B cell (primary cell): ENCODE results near the gene APH1B.

Source experiments
- EZH2 ChIP-seq: IDR thresholded peaks from 2 replicates; pipeline ENCODE4 v1.6.1; 2012; ENCODE audit warnings: borderline replicate concordance, low read depth, mild to moderate bottlenecking, moderate library complexity, low read length; ENCODE audit not compliant: insufficient read depth, poor library complexity, severe bottlenecking
- TF ChIP-seq, protein P1 (sequence below): fragments of 200-600 bp; IDR thresholded peaks from one replicate; pipeline ENCODE4 v1.8.0; 2022; ENCODE audit warnings: antibody characterized with exemption, mild to moderate bottlenecking

DNA sequence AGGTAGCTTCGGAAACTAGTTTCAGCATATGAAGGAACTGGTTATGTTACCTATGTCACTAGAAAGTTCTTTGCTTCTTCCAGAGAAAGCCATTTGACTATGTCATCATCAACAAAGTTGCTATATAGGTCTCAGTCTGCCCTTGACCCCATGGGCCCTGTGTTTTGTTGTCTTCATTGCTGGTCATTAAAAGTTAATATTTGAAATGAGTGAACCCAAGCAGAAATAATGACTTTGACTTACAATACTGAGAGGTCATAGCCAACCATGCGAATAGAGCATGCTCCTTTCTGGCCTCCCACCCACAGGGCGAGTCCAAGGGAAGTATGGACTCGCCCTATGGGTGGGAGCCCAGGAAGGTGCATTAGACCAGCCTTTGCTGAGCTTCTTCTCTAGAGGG, 40.9 kb downstream of the APH1B start:
- TF ChIP-seq EZH2, result no peak
- TF ChIP-seq, protein P1, sequence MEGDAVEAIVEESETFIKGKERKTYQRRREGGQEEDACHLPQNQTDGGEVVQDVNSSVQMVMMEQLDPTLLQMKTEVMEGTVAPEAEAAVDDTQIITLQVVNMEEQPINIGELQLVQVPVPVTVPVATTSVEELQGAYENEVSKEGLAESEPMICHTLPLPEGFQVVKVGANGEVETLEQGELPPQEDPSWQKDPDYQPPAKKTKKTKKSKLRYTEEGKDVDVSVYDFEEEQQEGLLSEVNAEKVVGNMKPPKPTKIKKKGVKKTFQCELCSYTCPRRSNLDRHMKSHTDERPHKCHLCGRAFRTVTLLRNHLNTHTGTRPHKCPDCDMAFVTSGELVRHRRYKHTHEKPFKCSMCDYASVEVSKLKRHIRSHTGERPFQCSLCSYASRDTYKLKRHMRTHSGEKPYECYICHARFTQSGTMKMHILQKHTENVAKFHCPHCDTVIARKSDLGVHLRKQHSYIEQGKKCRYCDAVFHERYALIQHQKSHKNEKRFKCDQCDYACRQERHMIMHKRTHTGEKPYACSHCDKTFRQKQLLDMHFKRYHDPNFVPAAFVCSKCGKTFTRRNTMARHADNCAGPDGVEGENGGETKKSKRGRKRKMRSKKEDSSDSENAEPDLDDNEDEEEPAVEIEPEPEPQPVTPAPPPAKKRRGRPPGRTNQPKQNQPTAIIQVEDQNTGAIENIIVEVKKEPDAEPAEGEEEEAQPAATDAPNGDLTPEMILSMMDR, result no peak
